Pons (tissue), 1 donor: Measurements from ENCODE around the gene BTBD16.
A peak's percentile ranks its signal among the peaks of the same experiment; 100 is the strongest.

Experiments used
- DNase-seq: peaks from one replicate; pipeline ENCODE4 v3.0.0-alpha.2; 2016; ENCODE audit warnings: low spot score

The BTBD16 gene

DNA sequence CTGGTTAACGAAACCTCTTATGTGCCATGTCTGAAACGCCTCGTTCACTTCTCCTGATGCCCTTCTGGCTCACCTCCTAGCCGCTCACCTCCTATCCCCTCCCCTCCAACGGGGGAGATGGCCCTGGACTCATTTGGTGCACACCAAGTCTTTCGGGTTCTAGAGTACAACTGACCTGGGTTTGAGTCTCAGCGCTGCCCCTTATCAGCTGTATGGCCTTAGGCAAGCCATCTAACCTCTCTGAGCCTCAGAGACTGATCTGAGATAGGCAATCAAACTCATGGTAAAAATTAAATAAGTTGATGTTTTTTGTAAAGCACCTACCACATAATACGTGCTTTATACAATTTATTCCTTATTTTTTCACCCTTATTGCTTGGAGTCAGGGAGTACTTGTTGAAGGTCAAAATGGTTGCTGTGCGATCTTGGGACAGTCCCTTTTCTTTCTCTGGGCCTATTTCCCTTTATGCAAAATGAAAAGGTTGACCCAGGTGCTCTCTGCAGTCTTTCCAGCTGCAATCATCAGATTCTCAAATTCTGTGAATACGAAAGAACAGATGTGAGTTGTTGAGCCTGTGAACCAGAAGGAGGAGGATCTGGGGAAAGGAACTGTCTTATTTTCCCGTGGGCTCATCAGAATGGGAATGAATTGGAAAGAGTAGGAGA is 72.2 kb downstream of the BTBD16 start:
- no peak for DNase-seq

DNA sequence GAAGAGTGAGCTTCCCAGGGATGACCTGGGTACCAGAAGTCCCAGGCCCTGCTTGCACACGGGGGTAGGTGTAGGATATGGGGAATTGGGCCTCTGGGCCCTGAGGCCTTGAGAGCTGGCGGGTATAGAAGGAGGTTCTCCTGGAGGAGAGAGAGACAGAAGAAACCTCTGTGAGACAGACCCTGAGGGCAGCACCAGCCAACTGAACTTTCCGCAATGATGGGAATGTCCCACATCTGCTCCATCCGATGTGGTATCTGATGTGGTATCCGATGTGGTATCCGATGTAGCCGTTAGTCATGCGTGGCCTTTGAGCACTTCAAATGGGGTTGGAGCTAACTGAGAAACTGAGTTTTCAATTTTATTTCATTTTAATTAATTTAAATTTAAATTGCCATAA is 72.8 kb downstream of the BTBD16 start:
- no peak for DNase-seq

GRCh38 chr10:122344741-122345258 is 73.7 kb downstream of the BTBD16 start:
- peak; percentile 88 for DNase-seq

DNA sequence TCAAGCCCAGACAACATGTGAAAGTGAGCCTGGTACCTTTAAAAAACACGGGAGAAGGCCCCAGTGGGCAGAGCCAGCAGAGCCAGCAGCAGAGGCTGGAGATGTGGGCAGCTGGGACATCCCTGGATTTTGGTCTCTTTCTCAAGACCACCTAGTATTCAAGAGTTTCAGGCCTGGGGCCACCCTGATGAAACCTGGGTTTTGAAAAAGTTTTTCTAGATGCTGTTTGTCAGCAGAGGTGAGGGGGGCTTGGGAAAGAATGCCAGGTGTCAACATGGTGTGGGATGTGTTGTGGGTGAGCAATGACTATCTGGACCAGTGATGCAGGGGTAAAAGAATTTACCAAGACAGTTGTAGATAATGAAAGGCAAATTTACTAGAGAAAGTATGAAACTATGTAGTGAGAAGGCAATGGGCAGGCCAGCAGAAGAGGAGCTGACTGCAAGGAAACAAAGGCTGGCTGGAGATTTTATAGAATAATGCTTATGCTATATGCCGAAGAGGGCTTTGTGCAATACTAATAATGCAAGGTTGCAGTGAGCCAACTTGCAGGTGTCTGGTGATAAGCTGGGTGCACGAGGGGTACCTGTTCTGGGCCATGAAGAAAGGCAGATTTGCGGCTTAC is 75.3 kb downstream of the BTBD16 start:
- DNase-seq = no peak

DNA sequence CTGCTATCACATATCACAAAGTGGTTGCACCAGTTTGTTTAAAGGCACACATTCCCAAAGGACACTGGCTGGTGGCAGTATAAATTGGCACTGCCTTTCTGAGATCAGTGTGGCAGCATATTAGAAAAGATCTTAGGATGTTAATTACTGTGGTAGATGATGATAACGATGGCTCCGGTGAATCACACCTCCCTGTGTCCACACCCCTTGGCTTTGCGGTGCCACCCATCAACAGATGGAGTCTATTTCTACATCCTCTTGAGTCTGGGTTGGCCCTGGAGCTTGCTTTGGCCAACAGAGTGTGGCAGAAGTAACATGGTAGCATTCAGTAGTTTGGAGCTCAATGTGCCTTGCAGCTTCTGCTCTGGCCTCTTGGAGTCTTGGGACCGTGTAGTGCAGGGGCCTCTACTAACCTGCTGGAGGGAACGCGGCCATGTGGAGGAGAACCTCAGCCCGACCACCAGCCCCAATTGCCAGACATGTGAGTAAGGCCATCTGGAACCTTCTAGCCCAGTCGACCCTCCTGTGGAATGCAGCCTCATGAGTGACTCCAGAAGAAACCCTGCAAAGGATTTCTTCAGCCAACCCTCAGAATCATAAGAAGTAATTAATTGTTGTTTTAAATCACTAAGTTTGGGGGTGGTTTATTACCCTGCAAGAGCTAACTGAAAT is 76.2 kb downstream of the BTBD16 start:
- no peak for DNase-seq

DNA sequence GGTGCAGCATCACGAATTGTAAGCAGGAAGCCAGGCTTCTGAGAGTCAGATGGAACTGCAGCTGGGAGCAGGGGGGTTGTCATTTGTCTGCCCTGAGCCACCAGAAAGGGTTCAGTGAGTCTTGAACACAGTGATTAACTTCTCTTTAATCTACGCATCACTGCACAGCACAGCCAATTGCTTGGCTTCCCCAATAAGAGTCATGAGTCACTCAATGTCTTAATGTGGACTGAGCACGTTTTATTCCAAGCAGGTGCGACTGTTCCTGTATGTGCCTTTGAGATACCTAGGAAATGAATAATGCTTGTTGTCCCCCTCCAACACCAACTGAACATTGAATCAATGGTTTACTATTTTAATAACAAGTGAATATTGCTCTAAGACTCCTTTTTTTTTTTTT is 77.4 kb downstream of the BTBD16 start:
- DNase-seq = no peak

DNA sequence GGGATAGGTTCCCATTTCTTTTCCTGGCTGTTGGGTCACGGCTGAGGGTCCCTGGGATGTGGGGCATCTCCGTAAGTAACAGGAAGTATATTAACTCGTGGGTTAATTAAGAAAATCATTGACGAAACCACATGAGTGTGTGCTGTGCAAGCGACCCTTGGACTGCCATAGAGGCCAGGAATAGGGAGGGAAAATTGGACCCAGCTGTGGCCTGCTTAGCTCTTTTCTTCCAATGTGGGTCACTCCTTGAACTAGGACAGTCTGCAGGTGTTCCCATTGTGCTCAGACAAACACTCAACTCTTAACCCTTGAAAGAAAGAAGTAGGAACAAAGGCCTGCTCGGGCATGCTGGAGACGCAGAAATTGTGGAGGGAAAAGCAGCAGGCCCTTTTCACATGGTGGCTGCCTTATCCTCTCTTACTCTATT is 77.9 kb downstream of the BTBD16 start:
- DNase-seq = no peak

- no peak for DNase-seq
Measured at GRCh38 chr10:122349758-122350369, 78.8 kb downstream of the BTBD16 start.

DNA sequence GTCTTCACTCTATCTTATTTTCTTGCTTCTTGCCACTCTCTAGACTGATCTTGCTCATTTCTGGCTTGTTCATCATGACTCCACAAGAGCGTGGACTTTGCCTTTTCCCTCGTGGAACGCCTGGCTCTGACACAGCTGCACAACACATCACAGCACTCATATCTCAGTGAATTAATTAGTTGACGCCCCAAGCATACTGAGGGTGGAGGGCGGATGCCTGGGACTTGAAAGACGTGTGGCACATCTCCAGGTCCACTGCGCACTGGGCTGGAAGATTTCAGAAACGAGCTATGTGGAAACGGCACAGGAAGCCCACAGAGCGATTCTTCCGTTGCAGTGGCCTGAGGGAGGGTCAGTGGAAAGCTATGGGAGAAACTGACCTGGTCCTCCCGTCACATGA is 79.8 kb downstream of the BTBD16 start:
- DNase-seq = no peak

DNA sequence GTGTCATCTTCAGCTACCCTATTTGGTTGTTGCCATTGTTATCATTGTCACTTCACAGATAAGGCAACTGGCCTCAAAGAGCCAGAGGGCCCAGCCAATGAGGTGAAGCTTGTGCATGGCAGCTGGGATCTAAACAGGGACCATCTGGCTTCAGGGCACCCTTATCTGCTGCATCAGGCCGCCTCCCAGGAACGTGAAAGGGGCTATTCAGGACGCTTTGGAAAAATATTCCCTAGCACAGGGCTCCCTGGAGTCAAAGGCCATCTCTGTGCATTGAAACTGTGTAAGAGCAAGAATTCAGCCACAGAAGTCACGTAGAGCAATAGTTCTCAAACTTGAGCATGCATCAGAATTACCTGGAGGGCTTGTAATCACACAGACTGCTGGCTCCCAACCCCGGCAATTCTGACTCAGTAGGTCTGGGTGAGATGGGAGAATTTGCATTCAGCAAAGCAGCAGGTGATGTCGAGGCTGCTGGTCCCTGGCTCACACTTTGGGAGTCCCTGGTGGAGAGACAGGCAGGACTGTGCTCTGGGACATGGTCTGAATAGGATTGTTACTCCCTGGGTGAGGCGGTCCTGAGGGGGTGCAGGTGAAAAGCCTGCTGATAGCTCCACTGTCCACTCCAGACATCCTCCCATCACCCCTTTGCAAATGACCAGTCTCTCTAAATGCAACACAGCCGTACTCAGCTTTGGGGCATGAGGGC is 81.9 kb downstream of the BTBD16 start:
- no peak for DNase-seq

DNA sequence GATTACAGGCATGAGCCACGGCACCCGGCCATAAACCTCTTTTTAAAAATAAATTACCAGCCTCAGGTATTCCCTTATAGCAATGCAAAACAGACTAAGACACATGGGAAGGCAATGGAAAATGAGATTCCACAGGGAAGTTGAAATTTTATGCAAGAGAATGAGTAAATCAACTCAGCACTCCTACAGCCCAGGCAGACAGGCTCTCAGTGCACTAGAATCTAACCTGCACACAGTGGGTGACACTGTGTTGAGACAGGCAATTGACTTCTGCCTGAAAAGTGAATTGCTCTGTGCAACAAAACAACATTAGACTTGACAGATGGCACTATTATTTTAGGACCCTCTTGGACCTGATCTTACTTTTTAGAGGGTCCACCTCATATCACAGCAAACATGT is 83.3 kb downstream of the BTBD16 start:
- DNase-seq = no peak

GRCh38 chr10:122357685-122358084 is 86.6 kb downstream of the BTBD16 start:
- DNase-seq = no peak

DNA sequence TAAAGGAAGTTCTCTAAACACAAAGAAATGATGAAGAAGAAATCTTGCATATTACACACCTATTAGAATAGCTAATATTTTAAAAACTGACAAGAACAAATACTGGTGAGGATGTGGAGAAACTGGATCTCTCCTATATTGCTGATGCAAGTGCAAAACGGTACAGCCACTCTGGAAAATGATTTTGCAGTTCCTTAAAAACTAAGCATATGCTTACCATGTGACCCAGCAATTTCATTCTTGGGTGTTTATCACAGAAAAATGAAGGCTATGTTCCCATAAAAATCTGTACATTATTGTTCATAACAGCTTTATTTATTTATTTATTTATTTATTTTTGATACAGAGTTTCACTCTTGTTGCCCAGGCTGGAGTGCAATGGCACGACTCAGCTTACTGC is 88.5 kb downstream of the BTBD16 start:
- DNase-seq = no peak

DNA sequence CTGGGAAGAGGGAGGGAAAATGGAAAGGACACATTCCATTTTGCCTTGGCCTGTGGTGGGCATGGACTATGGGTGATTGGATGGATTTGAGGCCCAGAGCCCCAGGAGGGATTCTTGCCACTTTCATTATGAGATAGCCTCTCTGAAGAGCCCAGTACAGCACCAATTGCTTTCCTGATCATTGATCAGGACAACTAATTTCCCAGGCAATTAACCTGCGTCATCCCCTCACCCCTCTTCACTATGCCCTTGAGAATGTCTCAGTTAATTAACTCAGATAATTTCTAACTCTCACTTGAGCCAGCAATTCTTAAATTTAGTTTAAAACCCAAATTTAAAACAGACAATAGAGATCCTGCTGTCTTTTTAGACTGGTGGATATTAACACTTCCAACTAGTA is 90.0 kb downstream of the BTBD16 start:
- DNase-seq = no peak

GRCh38 chr10:122362031-122362592 is 91.0 kb downstream of the BTBD16 start:
- DNase-seq = no peak

- no peak for DNase-seq
Measured at GRCh38 chr10:122362621-122363020, 91.5 kb downstream of the BTBD16 start.

- no peak for DNase-seq
Measured at GRCh38 chr10:122363311-122363710, 92.2 kb downstream of the BTBD16 start.

- DNase-seq = no peak
Measured at GRCh38 chr10:122363722-122364463, 92.8 kb downstream of the BTBD16 start.

- DNase-seq = peak; percentile 93
Measured at GRCh38 chr10:122368502-122369254, 97.6 kb downstream of the BTBD16 start.

- no peak for DNase-seq
Measured at GRCh38 chr10:122373108-122373507, 102.0 kb downstream of the BTBD16 start.
